ENCODE measurements around the gene TMED9. TPM values are rescaled to one million over a fixed set of nuclear protein-coding genes. Genes with fewer than 3 reads are reported as not detected.

TMED9 gene
- total RNA-seq, 1 donor from 2014 or later = 216 TPM

GRCh38 chr5:177601577-177602457 lies 9.8 kb downstream of the TMED9 start:
- TF ChIP-seq, protein P1, sequence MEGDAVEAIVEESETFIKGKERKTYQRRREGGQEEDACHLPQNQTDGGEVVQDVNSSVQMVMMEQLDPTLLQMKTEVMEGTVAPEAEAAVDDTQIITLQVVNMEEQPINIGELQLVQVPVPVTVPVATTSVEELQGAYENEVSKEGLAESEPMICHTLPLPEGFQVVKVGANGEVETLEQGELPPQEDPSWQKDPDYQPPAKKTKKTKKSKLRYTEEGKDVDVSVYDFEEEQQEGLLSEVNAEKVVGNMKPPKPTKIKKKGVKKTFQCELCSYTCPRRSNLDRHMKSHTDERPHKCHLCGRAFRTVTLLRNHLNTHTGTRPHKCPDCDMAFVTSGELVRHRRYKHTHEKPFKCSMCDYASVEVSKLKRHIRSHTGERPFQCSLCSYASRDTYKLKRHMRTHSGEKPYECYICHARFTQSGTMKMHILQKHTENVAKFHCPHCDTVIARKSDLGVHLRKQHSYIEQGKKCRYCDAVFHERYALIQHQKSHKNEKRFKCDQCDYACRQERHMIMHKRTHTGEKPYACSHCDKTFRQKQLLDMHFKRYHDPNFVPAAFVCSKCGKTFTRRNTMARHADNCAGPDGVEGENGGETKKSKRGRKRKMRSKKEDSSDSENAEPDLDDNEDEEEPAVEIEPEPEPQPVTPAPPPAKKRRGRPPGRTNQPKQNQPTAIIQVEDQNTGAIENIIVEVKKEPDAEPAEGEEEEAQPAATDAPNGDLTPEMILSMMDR (IDR thresholded peaks at IDR 0.05) = no peak
- no peaks in the 10 kb centered on the region for H3K27me3 Mint-ChIP-seq (ENCODE audit: unreplicated experiment)
- DNase-seq (ENCODE audit: extremely low spot score, unreplicated experiment) = no peak
- peaks cover 21% of the 10 kb centered on the region for H3K4me1 Mint-ChIP-seq (ENCODE audit: unreplicated experiment)
- no peaks in the 10 kb centered on the region for H3K9me3 Mint-ChIP-seq (ENCODE audit: unreplicated experiment)
- peaks cover 3% of the 10 kb centered on the region for H3K36me3 Mint-ChIP-seq (ENCODE audit: unreplicated experiment)
- H3K27ac Mint-ChIP-seq (ENCODE audit: unreplicated experiment) = peak overlapping the region; percentile 7
- H3K4me3 Mint-ChIP-seq (ENCODE audit: unreplicated experiment) = peak overlapping the region; percentile 38

GRCh38 chr5:177602458-177602830 lies 10.4 kb downstream of the TMED9 start:
- TF ChIP-seq, protein P1 (IDR thresholded peaks at IDR 0.05) = no peak
- Mint-ChIP-seq H3K4me3 (ENCODE audit: unreplicated experiment) (no peak overlapping the region), H3K27me3 (ENCODE audit: unreplicated experiment) (no peaks in the 10 kb centered on the region), H3K9me3 (ENCODE audit: unreplicated experiment) (no peaks in the 10 kb centered on the region), H3K27ac (ENCODE audit: unreplicated experiment) (peak overlapping the region; percentile 7), H3K36me3 (ENCODE audit: unreplicated experiment) (peaks cover 2% of the 10 kb centered on the region), H3K4me1 (ENCODE audit: unreplicated experiment) (peaks cover 26% of the 10 kb centered on the region)
- no peak for DNase-seq (ENCODE audit: extremely low spot score, unreplicated experiment)

GRCh38 chr5:177603631-177604030 lies 11.6 kb downstream of the TMED9 start:
- TF ChIP-seq, protein P1 (IDR thresholded peaks at IDR 0.05) = no peak
- DNase-seq (ENCODE audit: extremely low spot score, unreplicated experiment) = no peak
- H3K36me3 Mint-ChIP-seq (ENCODE audit: unreplicated experiment) = peaks cover 2% of the 10 kb centered on the region
- no peaks in the 10 kb centered on the region for H3K27me3 Mint-ChIP-seq (ENCODE audit: unreplicated experiment)
- H3K4me3 Mint-ChIP-seq (ENCODE audit: unreplicated experiment) = no peak overlapping the region
- no peaks in the 10 kb centered on the region for H3K9me3 Mint-ChIP-seq (ENCODE audit: unreplicated experiment)
- H3K27ac Mint-ChIP-seq (ENCODE audit: unreplicated experiment) = no peak overlapping the region
- peaks cover 29% of the 10 kb centered on the region for H3K4me1 Mint-ChIP-seq (ENCODE audit: unreplicated experiment)

GRCh38 chr5:177604116-177604521 lies 12.1 kb downstream of the TMED9 start:
- H3K27me3 Mint-ChIP-seq (ENCODE audit: unreplicated experiment) = no peaks in the 10 kb centered on the region
- H3K4me1 Mint-ChIP-seq (ENCODE audit: unreplicated experiment) = peaks cover 26% of the 10 kb centered on the region
- no peak for DNase-seq (ENCODE audit: extremely low spot score, unreplicated experiment)
- H3K27ac Mint-ChIP-seq (ENCODE audit: unreplicated experiment) = no peak overlapping the region
- H3K9me3 Mint-ChIP-seq (ENCODE audit: unreplicated experiment) = no peaks in the 10 kb centered on the region
- peaks cover 2% of the 10 kb centered on the region for H3K36me3 Mint-ChIP-seq (ENCODE audit: unreplicated experiment)
- H3K4me3 Mint-ChIP-seq (ENCODE audit: unreplicated experiment) = no peak overlapping the region
- TF ChIP-seq, protein P1 (IDR thresholded peaks at IDR 0.05) = no peak

DNA sequence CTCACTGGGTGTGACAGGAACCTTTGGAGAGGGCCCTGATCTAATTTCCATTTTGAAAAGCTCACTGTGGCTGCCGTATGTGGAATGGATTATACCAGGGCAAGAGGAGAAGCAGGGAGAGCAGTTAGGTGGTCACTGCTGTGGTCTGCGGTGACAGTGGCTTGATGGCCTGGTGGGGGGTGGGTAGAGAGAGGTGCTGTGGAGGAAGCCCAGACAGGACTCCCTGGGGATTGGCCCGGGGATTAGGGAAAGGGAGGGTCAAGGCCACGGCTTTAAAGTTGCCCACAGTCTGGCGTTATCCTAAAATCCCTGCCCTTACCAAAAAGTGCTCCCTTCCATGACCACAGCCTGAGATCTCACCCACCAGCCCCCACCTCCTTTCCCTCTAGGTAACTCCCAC lies 12.7 kb downstream of the TMED9 start:
- Mint-ChIP-seq H3K4me3 (ENCODE audit: unreplicated experiment) (no peak overlapping the region), H3K9me3 (ENCODE audit: unreplicated experiment) (no peaks in the 10 kb centered on the region), H3K27me3 (ENCODE audit: unreplicated experiment) (no peaks in the 10 kb centered on the region), H3K27ac (ENCODE audit: unreplicated experiment) (no peak overlapping the region), H3K36me3 (ENCODE audit: unreplicated experiment) (peaks cover 2% of the 10 kb centered on the region), H3K4me1 (ENCODE audit: unreplicated experiment) (peaks cover 24% of the 10 kb centered on the region)
- TF ChIP-seq, protein P1 (IDR thresholded peaks at IDR 0.05) = no peak
- no peak for DNase-seq (ENCODE audit: extremely low spot score, unreplicated experiment)
